GM23338 (cell line): Measurements from ENCODE around the gene THBS2. TPM values are rescaled to one million over a fixed set of nuclear protein-coding genes. Genes with fewer than 3 reads are reported as not detected.

Experiments
- ATAC-seq: fragments of 200-7000 bp; cut with Tn5 transposase; 3 replicates; pipeline ENCODE4 v1.9.1; 2020
- DNase-seq: peaks from one replicate; pipeline ENCODE4 v3.0.0-alpha.2; 2015; ENCODE audit warnings: low spot score
- H2AFZ ChIP-seq: fragments of 200-600 bp; sonication (generic); 2 replicates; pipeline ENCODE4 v1.8.0; 2016; ENCODE audit warnings: antibody characterized with exemption, mild to moderate bottlenecking, moderate library complexity
- H3F3A ChIP-seq: fragments of 200-600 bp; sonication (generic); replicated peaks from 2 replicates; pipeline ENCODE4 v1.8.0; 2017; ENCODE audit warnings: antibody characterized with exemption, mixed run types, low read depth
- H3K27ac ChIP-seq: fragments of 200-600 bp; sonication (generic); 2 replicates; pipeline ENCODE4 v1.6.1; 2016; ENCODE audit warnings: low read depth
- H3K27me3 ChIP-seq: fragments of 200-600 bp; sonication (generic); 2 replicates; pipeline ENCODE4 v1.8.0; 2016; ENCODE audit warnings: mild to moderate bottlenecking, mixed run types, moderate library complexity; ENCODE audit not compliant: insufficient read depth
- H3K36me3 ChIP-seq: fragments of 200-600 bp; sonication (generic); 2 replicates; pipeline ENCODE4 v1.8.0; 2016; ENCODE audit warnings: mild to moderate bottlenecking; ENCODE audit not compliant: insufficient read depth
- H3K4me1 ChIP-seq: fragments of 200-600 bp; sonication (generic); 2 replicates; pipeline ENCODE4 v1.8.0; 2016; ENCODE audit warnings: mild to moderate bottlenecking, moderate library complexity; ENCODE audit not compliant: insufficient read depth
- H3K4me2 ChIP-seq: fragments of 200-600 bp; sonication (generic); 2 replicates; pipeline ENCODE4 v1.7.1; 2017; ENCODE audit warnings: mixed run types
- H3K4me3 ChIP-seq: fragments of 200-600 bp; sonication (generic); 2 replicates; pipeline ENCODE4 v1.6.1; 2016; ENCODE audit warnings: mixed run types
- H3K79me2 ChIP-seq: fragments of 200-600 bp; sonication (generic); replicated peaks from 2 replicates; pipeline ENCODE4 v1.8.0; 2017; ENCODE audit warnings: mild to moderate bottlenecking; ENCODE audit not compliant: insufficient read depth
- H3K9me2 ChIP-seq: fragments of 200-600 bp; sonication (generic); 2 replicates; pipeline ENCODE4 v1.8.0; 2017; ENCODE audit not compliant: insufficient read depth
- H4K20me1 ChIP-seq: fragments of 200-600 bp; sonication (generic); replicated peaks from 2 replicates; pipeline ENCODE4 v1.8.0; 2017; ENCODE audit warnings: mild to moderate bottlenecking; ENCODE audit not compliant: insufficient read depth
- H3K27ac Mint-ChIP-seq: 2 replicates; pipeline ENCODE4 v1.8.0; 2020; ENCODE audit warnings: inconsistent platforms, mild to moderate bottlenecking, moderate library complexity, mixed read lengths
- H3K27me3 Mint-ChIP-seq: 3 replicates; pipeline ENCODE4 v1.8.0; 2022; ENCODE audit warnings: low read depth, mild to moderate bottlenecking, moderate library complexity, mixed read lengths, inconsistent platforms; ENCODE audit not compliant: insufficient read depth, poor library complexity
- H3K36me3 Mint-ChIP-seq: 3 replicates; pipeline ENCODE4 v1.8.0; 2021; ENCODE audit warnings: low read depth, mild to moderate bottlenecking, inconsistent platforms, moderate library complexity, mixed read lengths
- H3K4me1 Mint-ChIP-seq: 3 replicates; pipeline ENCODE4 v1.8.0; 2020; ENCODE audit warnings: mild to moderate bottlenecking, inconsistent platforms, mixed read lengths
- H3K4me3 Mint-ChIP-seq: 3 replicates; pipeline ENCODE4 v1.8.0; 2021; ENCODE audit warnings: moderate library complexity, mild to moderate bottlenecking, inconsistent platforms, mixed read lengths
- H3K9me3 Mint-ChIP-seq: 3 replicates; pipeline ENCODE4 v1.8.0; 2020; ENCODE audit warnings: moderate library complexity, mild to moderate bottlenecking, inconsistent platforms, mixed read lengths
- CREB1 ChIP-seq: fragments of 250-450 bp; sonication (Bioruptor Pico); IDR thresholded peaks from 2 replicates; pipeline ENCODE4 v1.5.0; 2020; ENCODE audit warnings: low read depth, mild to moderate bottlenecking, moderate library complexity
- CTCF ChIP-seq, 2 experiments: fragments of 200-600 bp in 1 of 2; sonication (generic) in 1 of 2; conservative IDR thresholded peaks; 2 replicates each; pipeline versions ENCODE4 v1.5.1 to v1.6.1; 2016 to 2017; ENCODE audit warnings: antibody characterized with exemption in 2 of 2, low read depth in 2 of 2, mild to moderate bottlenecking in 2 of 2, moderate library complexity in 1 of 2
- EZH2 ChIP-seq: fragments of 200-600 bp; sonication (generic); IDR thresholded peaks from one replicate; pipeline ENCODE4 v1.8.0; 2017; ENCODE audit warnings: antibody characterized with exemption, mild to moderate bottlenecking, low read depth; ENCODE audit not compliant: unreplicated experiment
- EZH2phosphoT487 ChIP-seq: fragments of 200-600 bp; sonication (generic); IDR thresholded peaks from one replicate; pipeline ENCODE4 v1.8.1; 2018; ENCODE audit warnings: antibody characterized with exemption; ENCODE audit not compliant: unreplicated experiment
- JUNB ChIP-seq: IDR thresholded peaks from one replicate; pipeline ENCODE4 v1.6.1; 2016; ENCODE audit warnings: antibody characterized with exemption; ENCODE audit not compliant: unreplicated experiment
- NANOG ChIP-seq: IDR thresholded peaks from 2 replicates; pipeline ENCODE4 v1.6.1; 2016; ENCODE audit warnings: antibody characterized with exemption, borderline replicate concordance
- POLR2AphosphoS5 ChIP-seq: IDR thresholded peaks from 2 replicates; pipeline ENCODE4 v1.6.1; 2016; ENCODE audit warnings: antibody characterized with exemption, low read depth
- STAT1 ChIP-seq: IDR thresholded peaks from one replicate; pipeline ENCODE4 v1.6.1; 2016; ENCODE audit warnings: antibody characterized with exemption; ENCODE audit not compliant: unreplicated experiment
- ZNF114 ChIP-seq: fragments of 250-450 bp; sonication (Bioruptor Pico); IDR thresholded peaks from 2 replicates; pipeline ENCODE4 v1.5.0; 2020; ENCODE audit warnings: mild to moderate bottlenecking, moderate library complexity
- ZNF331 ChIP-seq: fragments of 250-450 bp; sonication (Bioruptor Pico); IDR thresholded peaks from 2 replicates; pipeline ENCODE4 v1.5.0; 2020; ENCODE audit warnings: low read depth, mild to moderate bottlenecking, moderate library complexity
- polyA plus RNA-seq: library from polyadenylated mRNA; unstranded; fragments of >200 nt; fragmentation: Nextera tagmentation; extraction: Ambion mirVana; gene quantifications from 2 replicates; pipeline ENCODE4 v1.2.1, GENCODE V29; 2016
- total RNA-seq: library from RNA; depleted of rRNA; stranded (reverse); fragments of >200 nt; shearing (Covaris generic); gene quantifications from 2 replicates; pipeline ENCODE4 v1.2.3, GENCODE V29; 2014
- TF ChIP-seq, protein P1 (sequence below): IDR thresholded peaks from one replicate; pipeline ENCODE4 v1.6.1; 2018; ENCODE audit warnings: antibody characterized with exemption; ENCODE audit not compliant: unreplicated experiment

The THBS2 gene
- total and polyA plus RNA-seq, 2 experiments from 2014 or later = 7.9 to 44.7 TPM

- Histone ChIP-seq H2AFZ (no peak overlapping the region), H3K4me2 (no peak overlapping the region), H3K9me2 (0 out of 2 replicates have a peak, but pooled peaks cover 3% of the 10 kb centered on the region), H3K27ac (no peak overlapping the region), H4K20me1 (no peaks in the 10 kb centered on the region), H3K4me3 (no peak overlapping the region), H3K27me3 (no peaks in the 10 kb centered on the region), H3F3A (no peaks in the 10 kb centered on the region), H3K4me1 (no peaks in the 10 kb centered on the region), H3K36me3 (no peaks in the 10 kb centered on the region), H3K79me2 (no peaks in the 10 kb centered on the region)
- TF ChIP-seq JUNB (no peak), ZNF114 (no peak)
- ATAC-seq = no peak
- Mint-ChIP-seq H3K4me3 (no peak overlapping the region), H3K27me3 (no peaks in the 10 kb centered on the region), H3K4me1 (peaks cover 6% of the 10 kb centered on the region; the same call in 2 of the 3 replicates), H3K9me3 (no peaks in the 10 kb centered on the region; the same call in 2 of the 3 replicates), H3K36me3 (no peaks in the 10 kb centered on the region), H3K27ac (no peak overlapping the region)
- DNase-seq = no peak
Observed at GRCh38 chr6:169289619-169290339, 36.1 kb upstream of the THBS2 start.

- no peaks in the 10 kb centered on the region for H3K27me3 Mint-ChIP-seq
- DNase-seq (no peak), ATAC-seq (no peak)
- no peak overlapping the region for H3K4me3 Mint-ChIP-seq
- no peak overlapping the region for H3K27ac Mint-ChIP-seq
- H4K20me1 ChIP-seq = no peaks in the 10 kb centered on the region
- no peak overlapping the region for H3K4me2 ChIP-seq
- no peak overlapping the region for H2AFZ ChIP-seq
- no peaks in the 10 kb centered on the region; the same call in 2 of the 3 replicates for H3K9me3 Mint-ChIP-seq
- H3K4me1 ChIP-seq = no peaks in the 10 kb centered on the region
- H3K4me3 ChIP-seq = no peak overlapping the region
- H3K36me3 Mint-ChIP-seq = no peaks in the 10 kb centered on the region
- H3K9me2 ChIP-seq = 0 out of 2 replicates have a peak, but pooled peaks cover 3% of the 10 kb centered on the region
- no peaks in the 10 kb centered on the region for H3K79me2 ChIP-seq
- H3K27me3 ChIP-seq = no peaks in the 10 kb centered on the region
- no peaks in the 10 kb centered on the region for H3K36me3 ChIP-seq
- no peak overlapping the region for H3K27ac ChIP-seq
- H3K4me1 Mint-ChIP-seq = peaks cover 6% of the 10 kb centered on the region; the same call in 2 of the 3 replicates
- H3F3A ChIP-seq = no peaks in the 10 kb centered on the region
- TF ChIP-seq STAT1 = no peak
- TF ChIP-seq ZNF331 = no peak
- TF ChIP-seq EZH2 = no peak
- no peak for TF ChIP-seq CTCF (conservative IDR thresholded peaks at IDR 0.05; ENCODE audit: low read depth in 2 of 2)
- TF ChIP-seq, protein P1, sequence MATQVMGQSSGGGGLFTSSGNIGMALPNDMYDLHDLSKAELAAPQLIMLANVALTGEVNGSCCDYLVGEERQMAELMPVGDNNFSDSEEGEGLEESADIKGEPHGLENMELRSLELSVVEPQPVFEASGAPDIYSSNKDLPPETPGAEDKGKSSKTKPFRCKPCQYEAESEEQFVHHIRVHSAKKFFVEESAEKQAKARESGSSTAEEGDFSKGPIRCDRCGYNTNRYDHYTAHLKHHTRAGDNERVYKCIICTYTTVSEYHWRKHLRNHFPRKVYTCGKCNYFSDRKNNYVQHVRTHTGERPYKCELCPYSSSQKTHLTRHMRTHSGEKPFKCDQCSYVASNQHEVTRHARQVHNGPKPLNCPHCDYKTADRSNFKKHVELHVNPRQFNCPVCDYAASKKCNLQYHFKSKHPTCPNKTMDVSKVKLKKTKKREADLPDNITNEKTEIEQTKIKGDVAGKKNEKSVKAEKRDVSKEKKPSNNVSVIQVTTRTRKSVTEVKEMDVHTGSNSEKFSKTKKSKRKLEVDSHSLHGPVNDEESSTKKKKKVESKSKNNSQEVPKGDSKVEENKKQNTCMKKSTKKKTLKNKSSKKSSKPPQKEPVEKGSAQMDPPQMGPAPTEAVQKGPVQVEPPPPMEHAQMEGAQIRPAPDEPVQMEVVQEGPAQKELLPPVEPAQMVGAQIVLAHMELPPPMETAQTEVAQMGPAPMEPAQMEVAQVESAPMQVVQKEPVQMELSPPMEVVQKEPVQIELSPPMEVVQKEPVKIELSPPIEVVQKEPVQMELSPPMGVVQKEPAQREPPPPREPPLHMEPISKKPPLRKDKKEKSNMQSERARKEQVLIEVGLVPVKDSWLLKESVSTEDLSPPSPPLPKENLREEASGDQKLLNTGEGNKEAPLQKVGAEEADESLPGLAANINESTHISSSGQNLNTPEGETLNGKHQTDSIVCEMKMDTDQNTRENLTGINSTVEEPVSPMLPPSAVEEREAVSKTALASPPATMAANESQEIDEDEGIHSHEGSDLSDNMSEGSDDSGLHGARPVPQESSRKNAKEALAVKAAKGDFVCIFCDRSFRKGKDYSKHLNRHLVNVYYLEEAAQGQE = no peak
- no peak for TF ChIP-seq NANOG
- no peak for TF ChIP-seq JUNB
- TF ChIP-seq CREB1 = no peak
- TF ChIP-seq EZH2phosphoT487 = no peak
- TF ChIP-seq POLR2AphosphoS5 = no peak
Observed at GRCh38 chr6:169289257-169289618, 35.6 kb upstream of the THBS2 start.
